ENCODE data around the gene CX3CR1.

CX3CR1 gene

DNA sequence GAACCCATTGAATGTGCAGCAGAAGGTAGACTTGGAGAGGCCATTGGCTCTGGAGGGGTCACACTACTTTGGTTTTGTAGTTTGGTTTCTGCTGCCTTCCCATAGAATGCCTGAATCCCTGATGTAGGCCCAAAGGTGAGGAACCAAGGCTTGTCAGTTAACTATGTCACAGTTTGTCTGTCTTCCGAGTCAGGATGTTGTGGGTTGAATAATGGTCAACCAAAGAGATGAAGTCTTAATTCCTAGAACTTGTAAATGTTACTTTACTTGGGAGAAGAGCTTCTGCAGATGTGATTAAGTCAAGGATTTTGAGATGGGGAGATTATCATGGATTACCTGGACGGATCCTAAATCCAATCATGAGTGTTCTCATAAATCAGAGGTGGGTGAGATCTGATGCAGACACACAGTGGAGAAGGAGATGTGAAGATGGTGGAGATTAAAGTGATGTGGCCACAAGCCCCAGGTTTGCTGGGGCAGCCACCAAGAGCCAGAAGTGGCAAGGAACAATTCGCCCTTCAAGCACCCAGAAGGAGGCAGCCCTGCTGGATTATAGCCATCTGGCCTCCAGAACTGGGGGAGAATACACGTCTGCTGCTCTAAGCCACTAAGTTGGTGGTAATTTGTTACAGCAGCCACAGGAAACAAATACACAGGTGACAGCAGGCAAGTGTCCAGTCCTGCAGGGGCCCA lies 47.4 kb upstream of the CX3CR1 start:
- WGBS, 2 donors (ENCODE audit: extremely low coverage in 2 of 2, insufficient read length in 2 of 2, insufficient replicate concordance in 1 of 2) = no CpG with 5 or more reads among the region's 4 CpGs
- H4K91ac ChIP-seq (ENCODE audit: low read depth, low read length, poor library complexity) = no peak overlapping the region

DNA sequence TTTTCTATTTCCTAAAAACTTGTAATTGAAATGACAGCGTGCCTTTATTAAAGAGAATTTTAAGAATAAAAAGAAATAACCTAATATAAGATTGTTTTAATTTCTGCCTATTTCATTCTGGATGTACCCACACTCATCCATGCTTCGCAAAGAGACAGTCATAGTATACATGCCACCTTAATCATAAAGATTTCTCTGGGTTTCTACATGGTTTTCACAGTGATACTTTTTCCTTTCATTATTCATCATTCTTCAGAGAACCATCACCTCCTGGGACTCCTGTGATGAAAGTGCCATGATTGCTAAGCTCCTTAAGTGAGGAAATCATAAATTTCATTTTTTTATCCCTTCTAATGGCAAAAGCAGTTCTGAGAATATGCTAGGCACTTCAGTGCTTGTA lies 45.4 kb upstream of the CX3CR1 start:
- no peak overlapping the region for H3K14ac ChIP-seq (ENCODE audit: low read length)
- no peak overlapping the region for H3K23ac ChIP-seq (ENCODE audit: low read depth, low read length, poor library complexity)
- H3K36me3 ChIP-seq (replicated peaks in 1 of 2; ENCODE audit: control insufficient read depth in 2 of 2, insufficient read depth in 2 of 2, low read length in 2 of 2) = no peaks in the 10 kb centered on the region
- H2BK120ac ChIP-seq (ENCODE audit: low read depth, low read length) = no peak overlapping the region
- no peak overlapping the region for H3K4ac ChIP-seq (ENCODE audit: low read length)
- H3K27me3 ChIP-seq (ENCODE audit: control insufficient read depth in 3 of 3, insufficient read depth in 3 of 3, low read depth in 1 of 3, low read length in 3 of 3) = peaks cover 0 to 2% (median 0%) of the 10 kb centered on the region in 3 experiments
- no peak overlapping the region for H3K4me2 ChIP-seq (ENCODE audit: insufficient read depth, low read length, poor library complexity, severe bottlenecking)
- H3K18ac ChIP-seq (ENCODE audit: low read length) = no peak overlapping the region
- no peaks in the 10 kb centered on the region for H3K9me3 ChIP-seq (replicated peaks in 1 of 2; ENCODE audit: control insufficient read depth in 2 of 2, insufficient read depth in 1 of 2, low read depth in 1 of 2, low read length in 2 of 2)
- H3K9ac ChIP-seq (ENCODE audit: low read depth, low read length, poor library complexity) = no peak overlapping the region
- no peak overlapping the region for H2BK15ac ChIP-seq (ENCODE audit: low read length)
- no peak overlapping the region for H4K8ac ChIP-seq (ENCODE audit: low read depth, low read length)
- no peak overlapping the region for H2AK5ac ChIP-seq (ENCODE audit: low read depth, low read length)
- no peak overlapping the region for H2BK5ac ChIP-seq (ENCODE audit: low read length)
- DNase-seq (ENCODE audit: low spot score) = no peak
- no peaks in the 10 kb centered on the region for H3K4me1 ChIP-seq (ENCODE audit: control insufficient read depth in 2 of 2, insufficient read depth in 1 of 2, low read depth in 1 of 2, low read length in 2 of 2)
- no peak overlapping the region for H2BK12ac ChIP-seq (ENCODE audit: low read length)
- H3K79me1 ChIP-seq (ENCODE audit: low read depth, low read length) = no peaks in the 10 kb centered on the region
- H4K91ac ChIP-seq (ENCODE audit: low read depth, low read length, poor library complexity) = no peak overlapping the region
- whole genome bisulfite sequencing, 2 donors (ENCODE audit: extremely low coverage in 2 of 2, insufficient read length in 2 of 2, insufficient replicate concordance in 1 of 2) = no CpG with 5 or more reads among the region's 2 CpGs
- H2AFZ ChIP-seq (ENCODE audit: low read length) = no peak overlapping the region
- H3K4me3 ChIP-seq (ENCODE audit: low read length in 2 of 2) = no peak overlapping the region
- no peak overlapping the region for H3K27ac ChIP-seq (replicated peaks; ENCODE audit: low read length)

More for the DNA sequence above, 47.4 kb upstream of the CX3CR1 start:
- Histone ChIP-seq H3K9me3 (replicated peaks in 1 of 2; ENCODE audit: control insufficient read depth in 2 of 2, insufficient read depth in 1 of 2, low read depth in 1 of 2, low read length in 2 of 2) (no peaks in the 10 kb centered on the region), H2BK15ac (ENCODE audit: low read length) (no peak overlapping the region), H2BK120ac (ENCODE audit: low read depth, low read length) (no peak overlapping the region), H2AFZ (ENCODE audit: low read length) (no peak overlapping the region), H3K4ac (ENCODE audit: low read length) (no peak overlapping the region), H3K4me3 (ENCODE audit: low read length in 2 of 2) (no peak overlapping the region), H3K9ac (ENCODE audit: low read depth, low read length, poor library complexity) (no peak overlapping the region), H4K8ac (ENCODE audit: low read depth, low read length) (no peak overlapping the region), H3K4me1 (ENCODE audit: control insufficient read depth in 2 of 2, insufficient read depth in 1 of 2, low read depth in 1 of 2, low read length in 2 of 2) (no peaks in the 10 kb centered on the region), H3K4me2 (ENCODE audit: insufficient read depth, low read length, poor library complexity, severe bottlenecking) (no peak overlapping the region), H3K79me1 (ENCODE audit: low read depth, low read length) (no peaks in the 10 kb centered on the region), H3K27me3 (ENCODE audit: control insufficient read depth in 3 of 3, insufficient read depth in 3 of 3, low read depth in 1 of 3, low read length in 3 of 3) (peaks cover 0 to 2% (median 0%) of the 10 kb centered on the region in 3 experiments), H2AK5ac (ENCODE audit: low read depth, low read length) (no peak overlapping the region), H2BK12ac (ENCODE audit: low read length) (no peak overlapping the region), H3K27ac (replicated peaks; ENCODE audit: low read length) (no peak overlapping the region), H3K36me3 (replicated peaks in 1 of 2; ENCODE audit: control insufficient read depth in 2 of 2, insufficient read depth in 2 of 2, low read length in 2 of 2) (no peaks in the 10 kb centered on the region), H3K23ac (ENCODE audit: low read depth, low read length, poor library complexity) (no peak overlapping the region), H2BK5ac (ENCODE audit: low read length) (no peak overlapping the region), H3K18ac (ENCODE audit: low read length) (no peak overlapping the region), H3K14ac (ENCODE audit: low read length) (no peak overlapping the region)
- DNase-seq (ENCODE audit: low spot score) = no peak

DNA sequence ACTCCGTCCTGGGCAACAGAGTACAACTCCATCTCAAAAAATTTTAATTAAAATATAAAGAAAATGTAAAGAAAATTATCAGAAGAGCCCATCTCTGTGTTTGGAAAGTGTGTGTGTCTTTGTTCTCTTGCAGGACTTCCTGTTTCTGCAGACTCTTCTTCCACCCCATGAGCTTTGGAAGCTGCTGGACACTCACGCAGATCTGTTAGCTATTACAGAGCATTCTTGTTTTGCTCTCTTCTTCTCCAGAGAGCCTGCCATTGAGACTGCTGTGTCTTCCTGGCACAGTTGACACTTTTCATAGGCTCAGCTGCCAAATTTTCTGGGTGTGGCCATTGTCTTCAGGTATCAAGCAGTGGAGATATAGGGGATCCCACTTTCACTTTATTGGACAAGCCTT lies 43.7 kb upstream of the CX3CR1 start:
- Histone ChIP-seq H3K36me3 (replicated peaks in 1 of 2; ENCODE audit: control insufficient read depth in 2 of 2, insufficient read depth in 2 of 2, low read length in 2 of 2) (no peaks in the 10 kb centered on the region), H2BK5ac (ENCODE audit: low read length) (no peak overlapping the region), H3K4ac (ENCODE audit: low read length) (no peak overlapping the region), H3K4me3 (ENCODE audit: low read length in 2 of 2) (no peak overlapping the region), H3K4me1 (ENCODE audit: control insufficient read depth in 2 of 2, insufficient read depth in 1 of 2, low read depth in 1 of 2, low read length in 2 of 2) (no peaks in the 10 kb centered on the region), H2AFZ (ENCODE audit: low read length) (no peak overlapping the region), H3K9ac (ENCODE audit: low read depth, low read length, poor library complexity) (no peak overlapping the region), H3K4me2 (ENCODE audit: insufficient read depth, low read length, poor library complexity, severe bottlenecking) (no peak overlapping the region), H2BK120ac (ENCODE audit: low read depth, low read length) (no peak overlapping the region), H2BK15ac (ENCODE audit: low read length) (no peak overlapping the region), H3K9me3 (replicated peaks in 1 of 2; ENCODE audit: control insufficient read depth in 2 of 2, insufficient read depth in 1 of 2, low read depth in 1 of 2, low read length in 2 of 2) (no peaks in the 10 kb centered on the region), H3K18ac (ENCODE audit: low read length) (no peak overlapping the region), H4K8ac (ENCODE audit: low read depth, low read length) (no peak overlapping the region), H3K23ac (ENCODE audit: low read depth, low read length, poor library complexity) (no peak overlapping the region), H3K27me3 (ENCODE audit: control insufficient read depth in 3 of 3, insufficient read depth in 3 of 3, low read depth in 1 of 3, low read length in 3 of 3) (peaks cover 0 to 2% (median 0%) of the 10 kb centered on the region in 3 experiments), H3K27ac (replicated peaks; ENCODE audit: low read length) (no peak overlapping the region), H4K91ac (ENCODE audit: low read depth, low read length, poor library complexity) (no peak overlapping the region), H3K14ac (ENCODE audit: low read length) (no peak overlapping the region), H2AK5ac (ENCODE audit: low read depth, low read length) (no peak overlapping the region), H2BK12ac (ENCODE audit: low read length) (no peak overlapping the region), H3K79me1 (ENCODE audit: low read depth, low read length) (no peaks in the 10 kb centered on the region)
- WGBS, 2 donors (ENCODE audit: extremely low coverage in 2 of 2, insufficient read length in 2 of 2, insufficient replicate concordance in 1 of 2) = no CpG with 5 or more reads among the region's 2 CpGs
- DNase-seq (ENCODE audit: low spot score) = no peak

DNA sequence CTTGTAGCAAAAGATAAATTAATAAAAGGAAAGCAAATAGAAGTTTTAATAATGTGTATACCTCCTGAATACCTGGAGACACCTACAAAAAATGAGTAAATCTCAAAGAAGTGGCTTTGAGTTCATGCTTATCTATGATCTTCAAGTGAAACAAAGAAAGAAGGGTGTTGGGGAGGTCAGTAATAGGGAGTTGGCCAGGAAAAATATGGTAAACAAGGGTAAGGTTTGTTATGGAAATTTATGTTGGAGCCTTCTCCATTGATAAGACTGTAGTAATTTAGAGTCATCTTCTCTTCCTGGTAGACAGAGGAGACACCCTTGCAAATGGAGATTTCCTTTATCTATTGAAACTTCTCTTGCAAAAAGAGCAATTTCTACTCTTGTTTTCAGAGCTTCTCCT lies 43.1 kb upstream of the CX3CR1 start:
- H2AFZ ChIP-seq (ENCODE audit: low read length) = no peak overlapping the region
- H3K4ac ChIP-seq (ENCODE audit: low read length) = no peak overlapping the region
- no peak for DNase-seq (ENCODE audit: low spot score)

More for the DNA sequence above, 43.1 kb upstream of the CX3CR1 start:
- Histone ChIP-seq H3K79me1 (ENCODE audit: low read depth, low read length) (no peaks in the 10 kb centered on the region), H3K14ac (ENCODE audit: low read length) (no peak overlapping the region), H4K8ac (ENCODE audit: low read depth, low read length) (no peak overlapping the region), H3K27me3 (ENCODE audit: control insufficient read depth in 3 of 3, insufficient read depth in 3 of 3, low read depth in 1 of 3, low read length in 3 of 3) (peaks cover 0 to 2% (median 0%) of the 10 kb centered on the region in 3 experiments), H3K4me1 (ENCODE audit: control insufficient read depth in 2 of 2, insufficient read depth in 1 of 2, low read depth in 1 of 2, low read length in 2 of 2) (no peaks in the 10 kb centered on the region), H2BK15ac (ENCODE audit: low read length) (no peak overlapping the region), H3K23ac (ENCODE audit: low read depth, low read length, poor library complexity) (no peak overlapping the region), H3K36me3 (replicated peaks in 1 of 2; ENCODE audit: control insufficient read depth in 2 of 2, insufficient read depth in 2 of 2, low read length in 2 of 2) (no peaks in the 10 kb centered on the region), H3K4me2 (ENCODE audit: insufficient read depth, low read length, poor library complexity, severe bottlenecking) (no peak overlapping the region), H3K9ac (ENCODE audit: low read depth, low read length, poor library complexity) (no peak overlapping the region), H2AK5ac (ENCODE audit: low read depth, low read length) (no peak overlapping the region), H3K4me3 (ENCODE audit: low read length in 2 of 2) (no peak overlapping the region), H2BK120ac (ENCODE audit: low read depth, low read length) (no peak overlapping the region), H3K27ac (replicated peaks; ENCODE audit: low read length) (no peak overlapping the region), H2BK12ac (ENCODE audit: low read length) (no peak overlapping the region), H3K18ac (ENCODE audit: low read length) (no peak overlapping the region), H3K9me3 (replicated peaks in 1 of 2; ENCODE audit: control insufficient read depth in 2 of 2, insufficient read depth in 1 of 2, low read depth in 1 of 2, low read length in 2 of 2) (no peaks in the 10 kb centered on the region), H4K91ac (ENCODE audit: low read depth, low read length, poor library complexity) (no peak overlapping the region), H2BK5ac (ENCODE audit: low read length) (no peak overlapping the region)
